Osteoblast (primary cell): ENCODE measurements around the gene HDAC7. TPM values are rescaled to one million over a fixed set of nuclear protein-coding genes. Genes with fewer than 3 reads are reported as not detected.
A peak's percentile ranks its signal among the peaks of the same experiment; 100 is the strongest.

Experiments
- DNase-seq: peaks from one replicate; pipeline ENCODE4 v3.0.0; 2011; ENCODE audit warnings: low spot score, mixed read lengths; ENCODE audit not compliant: insufficient read length; ENCODE audit errors: missing footprints
- H2AFZ ChIP-seq: 2 replicates; pipeline ENCODE4 v1.6.0; 2011; ENCODE audit warnings: mild to moderate bottlenecking, low read length
- H3K27ac ChIP-seq: 2 replicates; pipeline ENCODE4 v1.5.1; 2011; ENCODE audit warnings: mild to moderate bottlenecking, low read depth, low read length, moderate library complexity
- H3K27me3 ChIP-seq: 2 replicates; pipeline ENCODE4 v1.6.0; 2012; ENCODE audit warnings: mild to moderate bottlenecking, control low read depth, inconsistent platforms, low read length, moderate library complexity; ENCODE audit not compliant: insufficient read depth
- H3K36me3 ChIP-seq: 2 replicates; pipeline ENCODE4 v1.5.1; 2011; ENCODE audit warnings: mild to moderate bottlenecking, low read length, control low read depth, moderate library complexity; ENCODE audit not compliant: insufficient read depth
- H3K4me1 ChIP-seq: 2 replicates; pipeline ENCODE4 v1.5.1; 2011; ENCODE audit warnings: mild to moderate bottlenecking, low read length, control low read depth, moderate library complexity; ENCODE audit not compliant: insufficient read depth
- H3K4me2 ChIP-seq: 2 replicates; pipeline ENCODE4 v1.6.0; 2011; ENCODE audit warnings: mild to moderate bottlenecking, low read length; ENCODE audit not compliant: insufficient read depth
- H3K4me3 ChIP-seq: fragments of 200-600 bp; sonication (generic); 3 replicates; pipeline ENCODE4 v1.5.1; 2012; ENCODE audit warnings: mild to moderate bottlenecking, low read length, inconsistent platforms; ENCODE audit not compliant: insufficient read depth
- H3K79me2 ChIP-seq: 2 replicates; pipeline ENCODE4 v1.6.0; 2012; ENCODE audit warnings: mild to moderate bottlenecking, low read length, control low read depth, inconsistent platforms; ENCODE audit not compliant: insufficient read depth
- H3K9me3 ChIP-seq: 2 replicates; pipeline ENCODE4 v1.5.1; 2011; ENCODE audit warnings: low read depth, low read length, control low read depth
- H4K20me1 ChIP-seq: 2 replicates; pipeline ENCODE4 v1.6.0; 2012; ENCODE audit warnings: mild to moderate bottlenecking, low read length, control low read depth; ENCODE audit not compliant: insufficient read depth
- CTCF ChIP-seq: IDR thresholded peaks from 2 replicates; pipeline ENCODE4 v1.5.1; 2011; ENCODE audit warnings: mild to moderate bottlenecking, low read depth, low read length, moderate library complexity; ENCODE audit errors: extremely low read depth
- total RNA-seq: library from RNA; depleted of rRNA; stranded (reverse); fragments of >200 nt; gene quantifications from 2 replicates; pipeline ENCODE4 v1.2.3, GENCODE V29; 2012

HDAC7 gene
- total RNA-seq, 1 donor: 41.3 TPM

GRCh38 chr12:47753021-47754001 lies 66.4 kb downstream of the HDAC7 start:
- H3K4me2 ChIP-seq: peak overlapping the region; percentile 27

GRCh38 chr12:47752552-47752951 lies 67.2 kb downstream of the HDAC7 start:
- Histone ChIP-seq H3K4me2 (no peak overlapping the region), H2AFZ (no peak overlapping the region)

More at GRCh38 chr12:47753021-47754001, 66.4 kb downstream of the HDAC7 start:
- Histone ChIP-seq H3K4me3 (peak overlapping the region; percentile 11), H2AFZ (peak overlapping the region; percentile 40), H3K9me3 (no peaks in the 10 kb centered on the region), H3K36me3 (no peaks in the 10 kb centered on the region), H3K4me1 (peaks cover 40% of the 10 kb centered on the region), H4K20me1 (no peaks in the 10 kb centered on the region), H3K79me2 (no peaks in the 10 kb centered on the region), H3K27me3 (no peaks in the 10 kb centered on the region), H3K27ac (peak overlapping the region; percentile 52)
- no peak for TF ChIP-seq CTCF
- peak; percentile 90 for DNase-seq

DNA sequence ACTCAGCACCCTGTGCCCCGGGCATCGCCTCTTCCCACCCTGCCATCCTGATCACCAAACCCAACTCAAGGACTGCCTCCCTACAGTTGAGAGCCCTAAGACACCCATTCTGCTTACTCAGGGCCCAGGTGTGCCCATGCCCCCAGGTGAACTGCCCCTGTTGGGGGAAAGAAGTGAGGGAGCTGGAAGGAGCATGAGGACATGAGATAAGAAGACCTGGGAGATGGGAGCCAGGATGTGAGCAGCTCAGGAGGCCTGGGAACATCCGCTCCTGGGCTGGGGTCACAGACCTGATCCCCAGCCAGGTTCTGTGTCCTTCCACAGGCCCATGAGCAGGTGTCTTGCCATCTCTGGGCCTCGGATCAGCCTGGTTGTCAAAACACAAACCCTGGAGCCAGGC lies 67.6 kb downstream of the HDAC7 start:
- Histone ChIP-seq H2AFZ (no peak overlapping the region), H3K27me3 (no peaks in the 10 kb centered on the region), H4K20me1 (no peaks in the 10 kb centered on the region), H3K4me1 (peaks cover 28% of the 10 kb centered on the region), H3K4me2 (no peak overlapping the region), H3K79me2 (no peaks in the 10 kb centered on the region), H3K27ac (peak overlapping the region; percentile 52), H3K9me3 (no peaks in the 10 kb centered on the region), H3K36me3 (no peaks in the 10 kb centered on the region), H3K4me3 (no peak overlapping the region)
- no peak for TF ChIP-seq CTCF
- peak; percentile 84 for DNase-seq

More at GRCh38 chr12:47752552-47752951, 67.2 kb downstream of the HDAC7 start:
- no peak for TF ChIP-seq CTCF
- Histone ChIP-seq H4K20me1 (no peaks in the 10 kb centered on the region), H3K79me2 (no peaks in the 10 kb centered on the region), H3K27ac (peak overlapping the region; percentile 52), H3K36me3 (no peaks in the 10 kb centered on the region), H3K4me3 (no peak overlapping the region), H3K4me1 (peaks cover 32% of the 10 kb centered on the region), H3K9me3 (no peaks in the 10 kb centered on the region), H3K27me3 (no peaks in the 10 kb centered on the region)
- DNase-seq: peak; percentile 95

DNA sequence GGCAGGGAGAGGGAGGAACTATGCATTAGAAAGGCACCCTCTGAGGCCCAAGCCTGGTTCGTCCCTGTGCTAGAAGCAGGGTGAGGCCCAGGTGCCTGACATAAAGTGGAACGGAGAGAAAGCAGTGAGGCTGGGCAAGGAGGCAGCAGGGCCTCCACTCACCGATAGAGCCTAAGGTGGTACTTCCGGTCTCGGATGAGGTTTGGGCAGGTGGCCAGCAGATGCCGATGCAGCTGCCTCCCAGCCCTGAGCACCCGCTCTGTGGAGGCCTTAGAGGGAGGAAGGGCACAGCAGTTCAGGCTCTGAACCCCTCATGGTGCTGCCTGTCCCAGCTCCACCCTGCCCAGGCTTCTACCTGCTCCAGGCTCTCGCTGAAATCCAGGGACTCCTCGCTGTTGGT lies 68.1 kb downstream of the HDAC7 start:
- peak; percentile 77 for DNase-seq
- H3K79me2 ChIP-seq: no peaks in the 10 kb centered on the region
- H3K9me3 ChIP-seq: no peaks in the 10 kb centered on the region
- no peaks in the 10 kb centered on the region for H3K36me3 ChIP-seq
- no peak overlapping the region for H3K4me3 ChIP-seq
- no peak for TF ChIP-seq CTCF
- H2AFZ ChIP-seq: no peak overlapping the region
- H3K4me1 ChIP-seq: peaks cover 27% of the 10 kb centered on the region
- no peaks in the 10 kb centered on the region for H3K27me3 ChIP-seq
- H3K4me2 ChIP-seq: no peak overlapping the region
- no peak overlapping the region for H3K27ac ChIP-seq
- no peaks in the 10 kb centered on the region for H4K20me1 ChIP-seq
